GM19397 (cell line): ENCODE measurements around the gene FUNDC1.

Experiments used
- ATAC-seq: cut with Tn5 transposase; IDR thresholded peaks from one replicate; pipeline ENCODE4 v1.9.1; 2021; ENCODE audit warnings: mild to moderate bottlenecking, moderate library complexity; ENCODE audit not compliant: unreplicated experiment

Gene FUNDC1

GRCh38 chrX:44482575-44482974 is 60.1 kb downstream of the FUNDC1 start:
- no peak for ATAC-seq

GRCh38 chrX:44480591-44480990 is 62.1 kb downstream of the FUNDC1 start:
- ATAC-seq, result no peak

GRCh38 chrX:44474410-44474809 is 68.2 kb downstream of the FUNDC1 start:
- ATAC-seq, result no peak
